ENCODE results near the gene RPL28. TPM values are rescaled to one million over a fixed set of nuclear protein-coding genes. Genes with fewer than 3 reads are reported as not detected.

Gene RPL28
- total and polyA plus RNA-seq, 2 of the 4 experiments (the other 2 are of a cell fraction), result 386 to 1,693 TPM

DNA sequence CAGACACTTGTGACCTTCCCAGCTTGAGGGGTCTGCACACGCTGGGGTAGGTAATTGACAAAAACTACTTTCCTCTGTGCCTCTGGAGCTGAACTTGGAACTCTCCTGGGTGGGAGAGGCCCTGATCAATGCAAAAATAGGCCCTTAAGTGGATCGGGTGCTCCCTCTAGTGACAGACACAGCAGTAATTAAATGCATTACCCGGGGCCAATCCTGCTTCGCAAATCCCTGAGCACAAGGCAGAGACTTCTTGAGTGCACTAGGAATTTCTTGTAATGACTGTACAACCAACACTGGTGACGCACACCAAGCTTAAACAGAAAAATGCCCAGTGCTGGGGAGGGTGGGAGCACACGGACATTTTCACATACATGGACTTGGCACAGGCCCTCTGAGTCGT lies 32.5 kb downstream of the RPL28 start:
- dilution Hi-C loops (cut with HindIII; ENCODE audit: low sequenced_read_pairs, unreplicated experiment), result no loop called here
- in situ Hi-C loops (cut with MboI; ENCODE audit: low sequenced_read_pairs), result loop anchor here (5.0 kb wide), 1 partner anchor 281 kb away; no protein-coding TSS in a partner anchor

More for the DNA sequence above, 32.5 kb downstream of the RPL28 start:
- Histone ChIP-seq H3K4ac (ENCODE audit: low read depth, low read length) (no peak overlapping the region), H3K27me3 (ENCODE audit: control insufficient read depth, insufficient read depth, low read length) (peaks cover 11% of the 10 kb centered on the region), H3K9me1 (ENCODE audit: insufficient read depth, low read length) (no peaks in the 10 kb centered on the region), H3K36me3 (ENCODE audit: control insufficient read depth, insufficient read depth, low read length) (no peaks in the 10 kb centered on the region), H3K4me1 (ENCODE audit: control insufficient read depth, insufficient read depth, low read length) (no peaks in the 10 kb centered on the region), H4K5ac (ENCODE audit: low read depth, low read length) (no peak overlapping the region), H3K4me2 (ENCODE audit: low read depth, low read length) (no peak overlapping the region), H3K9ac (ENCODE audit: low read depth, low read length) (no peak overlapping the region), H4K8ac (ENCODE audit: low read depth in 2 of 2, low read length in 2 of 2) (no peak overlapping the region), H2AK5ac (ENCODE audit: low read depth, low read length) (peak overlapping the region; percentile 65; the same call in 1 of the 2 replicates), H3K9me3 (ENCODE audit: control insufficient read depth, insufficient read depth, low read length) (no peaks in the 10 kb centered on the region), H4K20me1 (ENCODE audit: insufficient read depth, low read length) (no peaks in the 10 kb centered on the region; the same call in 1 of the 2 replicates), H2AK9ac (replicated peaks; ENCODE audit: low read depth, low read length, poor library complexity) (peak overlapping the region; percentile 69), H3K56ac (ENCODE audit: extremely low read depth, insufficient read depth, low read length) (no peak overlapping the region), H3K27ac (ENCODE audit: insufficient read depth, low read length) (no peak overlapping the region), H2BK120ac (ENCODE audit: low read depth, low read length) (no peak overlapping the region), H3K4me3 (ENCODE audit: insufficient read depth, low read depth, low read length) (no peak overlapping the region), H2BK20ac (ENCODE audit: low read depth, low read length) (no peak overlapping the region), H4K91ac (ENCODE audit: insufficient read depth, low read depth, low read length) (no peak overlapping the region), H3K18ac (ENCODE audit: low read depth, low read length) (no peak overlapping the region), H2AFZ (replicated peaks; ENCODE audit: low read length, poor library complexity) (peak overlapping the region; percentile 79), H3K23ac (ENCODE audit: low read depth, low read length) (no peak overlapping the region), H2BK15ac (ENCODE audit: low read depth, low read length) (no peak overlapping the region), H2BK5ac (ENCODE audit: low read depth, low read length, poor library complexity, severe bottlenecking) (no peak overlapping the region), H3K79me1 (ENCODE audit: low read depth in 1 of 2, low read length in 2 of 2) (no peaks in the 10 kb centered on the region), H3K14ac (replicated peaks; ENCODE audit: low read depth, low read length) (no peak overlapping the region)
- ChIA-PET CTCF (interaction anchor here (0.8 to 1.7 kb wide), 8 partner anchors 19 to 278 kb away, joined by 3 to 12 read pairs (median 4); no protein-coding TSS in a partner anchor), POLR2A (ENCODE audit: unreplicated experiment) (interaction anchor here (1.3 kb wide), 1 partner anchor 11 kb away, joined by 4 read pairs; the partner anchor contains the start of gene UBE2S)
- 0% methylated on average over 1 of the region's 7 CpGs; no CpG with 5 or more reads in 1 of the 2 experiments for WGBS, 2 experiments (ENCODE audit: extremely low coverage in 2 of 2, insufficient read length in 1 of 2)
- no TSS peak for BruUV-seq (replicated peaks)
- peak; percentile 99 for ATAC-seq (ENCODE audit: low read depth)
- intact Hi-C loops (cut with micrococcal nuclease), result loop anchor here (1.0 to 2.0 kb wide), 4 partner anchors 126 to 330 kb away; partner anchors contain the start of gene PPP6R1
- TF ChIP-seq, protein P1, sequence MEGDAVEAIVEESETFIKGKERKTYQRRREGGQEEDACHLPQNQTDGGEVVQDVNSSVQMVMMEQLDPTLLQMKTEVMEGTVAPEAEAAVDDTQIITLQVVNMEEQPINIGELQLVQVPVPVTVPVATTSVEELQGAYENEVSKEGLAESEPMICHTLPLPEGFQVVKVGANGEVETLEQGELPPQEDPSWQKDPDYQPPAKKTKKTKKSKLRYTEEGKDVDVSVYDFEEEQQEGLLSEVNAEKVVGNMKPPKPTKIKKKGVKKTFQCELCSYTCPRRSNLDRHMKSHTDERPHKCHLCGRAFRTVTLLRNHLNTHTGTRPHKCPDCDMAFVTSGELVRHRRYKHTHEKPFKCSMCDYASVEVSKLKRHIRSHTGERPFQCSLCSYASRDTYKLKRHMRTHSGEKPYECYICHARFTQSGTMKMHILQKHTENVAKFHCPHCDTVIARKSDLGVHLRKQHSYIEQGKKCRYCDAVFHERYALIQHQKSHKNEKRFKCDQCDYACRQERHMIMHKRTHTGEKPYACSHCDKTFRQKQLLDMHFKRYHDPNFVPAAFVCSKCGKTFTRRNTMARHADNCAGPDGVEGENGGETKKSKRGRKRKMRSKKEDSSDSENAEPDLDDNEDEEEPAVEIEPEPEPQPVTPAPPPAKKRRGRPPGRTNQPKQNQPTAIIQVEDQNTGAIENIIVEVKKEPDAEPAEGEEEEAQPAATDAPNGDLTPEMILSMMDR (conservative IDR thresholded peaks at IDR 0.05; ENCODE audit: low read depth, low read length), result peak; percentile 95
- TF ChIP-seq SMC3 (IDR thresholded peaks at IDR 0.05; ENCODE audit: low read depth, low read length) (peak; percentile 85), POLR2A (IDR thresholded peaks at IDR 0.05; ENCODE audit: low read depth, low read length) (0 out of 2 replicates have a peak, but pooled peaks have one; percentile 26), RAD21 (IDR thresholded peaks at IDR 0.05; ENCODE audit: low read length) (peak; percentile 95), MXI1 (IDR thresholded peaks at IDR 0.05; ENCODE audit: borderline replicate concordance, low read depth, low read length) (no peak), RCOR1 (IDR thresholded peaks at IDR 0.05; ENCODE audit: insufficient replicate concordance, low read length) (peak; percentile 50)
- DNase-seq, result peak; percentile 91

Measured in IMR-90 (cell line).